ENCODE results near the gene KLF2. TPM values are rescaled to one million over a fixed set of nuclear protein-coding genes. Genes with fewer than 3 reads are reported as not detected.

KLF2 gene
- total RNA-seq, 1 experiment from 2014 or later = 0.77 TPM

- H3K4me3 ChIP-seq (ENCODE audit: low read depth, low read length) = no peak overlapping the region
- ChIA-PET POLR2A (no interaction called here), CTCF (no interaction called here)
- no peak for DNase-seq
- Mint-ChIP-seq H3K27me3 (ENCODE audit: insufficient read depth, unreplicated experiment) (no peaks in the 10 kb centered on the region), H3K4me3 (ENCODE audit: unreplicated experiment) (no peak overlapping the region), H3K4me1 (ENCODE audit: low read depth, unreplicated experiment) (no peaks in the 10 kb centered on the region), H3K9me3 (ENCODE audit: unreplicated experiment) (no peaks in the 10 kb centered on the region), H3K36me3 (ENCODE audit: insufficient read depth, unreplicated experiment) (peaks cover 6% of the 10 kb centered on the region), H3K27ac (ENCODE audit: unreplicated experiment) (no peak overlapping the region)
- no peaks in the 10 kb centered on the region for H3K4me1 ChIP-seq
- no peaks in the 10 kb centered on the region for H3K27me3 ChIP-seq (replicated peaks; ENCODE audit: control insufficient read depth, insufficient read depth, low read length)
- intact Hi-C loops (cut with micrococcal nuclease; ENCODE audit: unreplicated experiment) = no loop called here
- TF ChIP-seq, protein P1, sequence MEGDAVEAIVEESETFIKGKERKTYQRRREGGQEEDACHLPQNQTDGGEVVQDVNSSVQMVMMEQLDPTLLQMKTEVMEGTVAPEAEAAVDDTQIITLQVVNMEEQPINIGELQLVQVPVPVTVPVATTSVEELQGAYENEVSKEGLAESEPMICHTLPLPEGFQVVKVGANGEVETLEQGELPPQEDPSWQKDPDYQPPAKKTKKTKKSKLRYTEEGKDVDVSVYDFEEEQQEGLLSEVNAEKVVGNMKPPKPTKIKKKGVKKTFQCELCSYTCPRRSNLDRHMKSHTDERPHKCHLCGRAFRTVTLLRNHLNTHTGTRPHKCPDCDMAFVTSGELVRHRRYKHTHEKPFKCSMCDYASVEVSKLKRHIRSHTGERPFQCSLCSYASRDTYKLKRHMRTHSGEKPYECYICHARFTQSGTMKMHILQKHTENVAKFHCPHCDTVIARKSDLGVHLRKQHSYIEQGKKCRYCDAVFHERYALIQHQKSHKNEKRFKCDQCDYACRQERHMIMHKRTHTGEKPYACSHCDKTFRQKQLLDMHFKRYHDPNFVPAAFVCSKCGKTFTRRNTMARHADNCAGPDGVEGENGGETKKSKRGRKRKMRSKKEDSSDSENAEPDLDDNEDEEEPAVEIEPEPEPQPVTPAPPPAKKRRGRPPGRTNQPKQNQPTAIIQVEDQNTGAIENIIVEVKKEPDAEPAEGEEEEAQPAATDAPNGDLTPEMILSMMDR (IDR thresholded peaks at IDR 0.05; ENCODE audit: insufficient read depth in 1 of 2, low read depth in 1 of 2, low read length in 1 of 2, severe bottlenecking in 1 of 2, unreplicated experiment in 1 of 2) = no peak
- H3K9me3 ChIP-seq = no peaks in the 10 kb centered on the region
- no peaks in the 10 kb centered on the region for H3K36me3 ChIP-seq (ENCODE audit: control insufficient read depth, insufficient read depth, low read length)
- no TSS peak for BruUV-seq (replicated peaks)
Measured at GRCh38 chr19:16351133-16351809, 26.6 kb downstream of the KLF2 start.

DNA sequence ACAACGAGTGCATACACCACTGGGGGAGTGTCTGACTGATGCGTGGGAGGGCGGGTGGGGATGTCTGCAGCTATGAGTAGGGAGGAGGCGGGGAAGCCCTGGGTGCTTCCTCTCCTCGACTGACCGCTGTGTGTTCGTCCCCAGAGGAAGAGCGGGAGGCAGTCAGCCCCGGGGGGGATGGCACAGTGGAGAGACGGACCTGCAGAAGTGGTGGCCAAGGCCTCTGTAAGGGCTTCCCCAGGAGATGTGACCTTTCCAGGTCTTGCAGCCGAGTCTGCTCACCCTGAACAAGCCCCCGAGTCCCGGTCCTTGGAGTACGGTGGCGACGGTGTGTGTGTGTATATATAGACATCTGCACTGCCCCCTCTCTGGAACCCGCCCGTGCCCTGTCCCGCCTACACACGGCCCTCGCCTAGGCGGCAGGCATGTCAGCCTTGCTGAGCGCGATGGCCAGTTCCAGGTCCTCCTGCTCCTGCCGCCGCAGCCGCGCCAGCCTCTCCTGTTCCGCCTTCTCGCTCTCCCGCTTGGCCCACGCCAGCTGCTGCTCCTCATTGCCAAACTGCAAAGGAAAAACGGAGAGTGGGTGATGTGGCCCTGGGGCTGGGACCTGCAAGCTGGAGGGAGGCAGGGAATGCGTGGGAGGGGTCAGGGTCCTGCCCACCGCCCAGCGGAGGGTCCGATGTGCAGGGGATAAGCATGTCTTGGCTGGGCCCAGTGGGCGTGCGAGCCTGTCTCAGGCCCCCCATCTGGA lies 30.8 kb downstream of the KLF2 start:
- no peaks in the 10 kb centered on the region for H3K36me3 ChIP-seq (ENCODE audit: control insufficient read depth, insufficient read depth, low read length)
- TF ChIP-seq, protein P1 (IDR thresholded peaks at IDR 0.05; ENCODE audit: insufficient read depth in 1 of 2, low read depth in 1 of 2, low read length in 1 of 2, severe bottlenecking in 1 of 2, unreplicated experiment in 1 of 2) = no peak
- ChIA-PET POLR2A (no interaction called here), CTCF (no interaction called here)
- no peaks in the 10 kb centered on the region for H3K27me3 Mint-ChIP-seq (ENCODE audit: insufficient read depth, unreplicated experiment)
- intact Hi-C loops (cut with micrococcal nuclease; ENCODE audit: unreplicated experiment) = no loop called here
- H3K4me1 ChIP-seq = no peaks in the 10 kb centered on the region
- no peak overlapping the region for H3K4me3 ChIP-seq (ENCODE audit: low read depth, low read length)
- no peaks in the 10 kb centered on the region for H3K27me3 ChIP-seq (replicated peaks; ENCODE audit: control insufficient read depth, insufficient read depth, low read length)
- BruUV-seq (replicated peaks) = no TSS peak
- H3K4me3 Mint-ChIP-seq (ENCODE audit: unreplicated experiment) = no peak overlapping the region
- H3K36me3 Mint-ChIP-seq (ENCODE audit: insufficient read depth, unreplicated experiment) = peaks cover 12% of the 10 kb centered on the region
- H3K4me1 Mint-ChIP-seq (ENCODE audit: low read depth, unreplicated experiment) = no peaks in the 10 kb centered on the region
- H3K9me3 Mint-ChIP-seq (ENCODE audit: unreplicated experiment) = no peaks in the 10 kb centered on the region
- no peak for DNase-seq
- no peak overlapping the region for H3K27ac Mint-ChIP-seq (ENCODE audit: unreplicated experiment)
- H3K9me3 ChIP-seq = no peaks in the 10 kb centered on the region

DNA sequence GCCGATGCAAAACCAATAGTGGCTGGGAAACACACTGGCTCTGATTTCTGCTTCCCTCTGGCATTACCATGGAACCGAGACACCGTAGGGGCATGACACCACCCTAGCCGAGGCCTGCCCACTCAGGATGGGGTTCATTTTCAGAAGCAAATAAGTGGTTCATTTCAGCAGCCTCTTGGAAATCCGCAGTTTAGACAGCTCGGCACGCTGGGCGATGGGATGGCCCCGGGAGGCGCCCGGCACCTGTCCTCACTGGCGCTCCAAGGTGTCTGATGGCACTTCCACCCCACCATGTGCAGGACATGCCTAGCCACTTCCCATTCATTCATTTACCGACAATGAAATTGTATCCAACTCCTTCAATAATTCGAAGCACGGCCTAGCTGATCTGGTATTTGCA lies 33.8 kb downstream of the KLF2 start:
- no peak for DNase-seq
- Histone ChIP-seq H3K9me3 (no peaks in the 10 kb centered on the region), H3K4me1 (peaks cover 5% of the 10 kb centered on the region; the same call in 1 of the 2 replicates), H3K36me3 (ENCODE audit: control insufficient read depth, insufficient read depth, low read length) (no peaks in the 10 kb centered on the region), H3K4me3 (ENCODE audit: low read depth, low read length) (no peak overlapping the region), H3K27me3 (replicated peaks; ENCODE audit: control insufficient read depth, insufficient read depth, low read length) (no peaks in the 10 kb centered on the region)
- Mint-ChIP-seq H3K9me3 (ENCODE audit: unreplicated experiment) (no peaks in the 10 kb centered on the region), H3K4me3 (ENCODE audit: unreplicated experiment) (no peak overlapping the region), H3K27ac (ENCODE audit: unreplicated experiment) (no peak overlapping the region), H3K36me3 (ENCODE audit: insufficient read depth, unreplicated experiment) (peaks cover 13% of the 10 kb centered on the region), H3K4me1 (ENCODE audit: low read depth, unreplicated experiment) (no peaks in the 10 kb centered on the region), H3K27me3 (ENCODE audit: insufficient read depth, unreplicated experiment) (no peaks in the 10 kb centered on the region)
- TF ChIP-seq, protein P1 (IDR thresholded peaks at IDR 0.05; ENCODE audit: insufficient read depth in 1 of 2, low read depth in 1 of 2, low read length in 1 of 2, severe bottlenecking in 1 of 2, unreplicated experiment in 1 of 2) = no peak
- CTCF ChIA-PET = no interaction called here
- intact Hi-C loops (cut with micrococcal nuclease; ENCODE audit: unreplicated experiment) = no loop called here
- POLR2A ChIA-PET = no interaction called here
- BruUV-seq (replicated peaks) = no TSS peak
